Measurements from ENCODE around the gene POFUT1.

POFUT1 gene

DNA sequence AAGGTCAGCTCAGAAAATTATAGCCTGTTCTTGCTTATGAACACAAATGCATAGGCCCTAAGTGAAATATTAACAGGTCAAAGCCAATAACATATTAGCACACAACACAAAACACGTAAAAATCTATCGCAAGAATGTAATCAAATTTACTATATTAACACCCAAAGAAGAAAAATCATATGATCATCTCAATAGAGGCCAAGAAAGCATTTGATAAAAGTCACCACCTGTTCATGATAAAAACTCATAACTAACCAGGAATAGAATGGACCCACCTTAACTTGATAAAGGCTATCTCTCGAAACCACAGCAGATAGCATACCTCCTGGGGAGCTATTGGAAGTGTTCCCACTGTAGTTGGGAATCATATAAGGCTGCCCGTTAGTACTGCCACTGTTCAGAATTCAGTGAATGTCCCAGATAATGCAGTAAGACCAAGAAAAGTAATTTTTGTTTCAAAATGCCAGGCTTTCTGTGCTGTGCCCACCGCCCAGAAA is 21.6 kb downstream of the POFUT1 start:
- no peak overlapping the region for H3K27ac ChIP-seq (ENCODE audit: low read length)
- H3K4me3 ChIP-seq (ENCODE audit: low read depth in 1 of 2, low read length in 2 of 2) = no peak overlapping the region
- H3K36me3 ChIP-seq (ENCODE audit: control insufficient read depth in 1 of 2, insufficient read depth in 2 of 2, low read length in 2 of 2) = peaks cover 25 to 65% of the 10 kb centered on the region in 2 donors
- no peaks in the 10 kb centered on the region for H3K27me3 ChIP-seq (ENCODE audit: low read depth, low read length)
- no peaks in the 10 kb centered on the region for H3K4me1 ChIP-seq (ENCODE audit: control insufficient read depth in 1 of 2, insufficient read depth in 2 of 2, low read length in 2 of 2)
- H3K9me3 ChIP-seq (ENCODE audit: control insufficient read depth in 1 of 2, low read length in 2 of 2) = no peaks in the 10 kb centered on the region

DNA sequence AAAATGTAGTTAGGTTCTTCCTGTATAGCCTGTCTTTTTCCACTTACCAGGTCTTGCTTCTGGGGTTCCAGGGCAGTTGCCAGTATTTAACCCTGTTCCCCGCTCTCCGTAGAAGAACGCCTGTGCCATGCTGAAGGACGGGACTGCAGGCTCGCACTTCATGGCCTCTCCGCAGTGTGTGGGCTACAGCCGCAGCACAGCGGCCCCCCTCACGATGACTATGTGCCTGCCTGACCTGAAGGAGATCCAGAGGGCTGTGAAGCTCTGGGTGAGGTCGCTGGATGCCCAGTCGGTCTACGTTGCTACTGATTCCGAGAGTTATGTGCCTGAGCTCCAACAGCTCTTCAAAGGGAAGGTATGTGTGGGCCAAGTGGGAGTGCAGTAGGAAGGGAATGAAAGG is 23.0 kb downstream of the POFUT1 start:
- H3K36me3 ChIP-seq (ENCODE audit: control insufficient read depth in 1 of 2, insufficient read depth in 2 of 2, low read length in 2 of 2) = peaks cover 33 to 73% of the 10 kb centered on the region in 2 donors
- no peaks in the 10 kb centered on the region for H3K27me3 ChIP-seq (ENCODE audit: low read depth, low read length)
- peaks cover 0 to 4% of the 10 kb centered on the region in 2 donors for H3K4me1 ChIP-seq (ENCODE audit: control insufficient read depth in 1 of 2, insufficient read depth in 2 of 2, low read length in 2 of 2)
- H3K4me3 ChIP-seq (ENCODE audit: low read depth in 1 of 2, low read length in 2 of 2) = no peak overlapping the region
- no peak overlapping the region for H3K27ac ChIP-seq (ENCODE audit: low read length)
- H3K9me3 ChIP-seq (ENCODE audit: control insufficient read depth in 1 of 2, low read length in 2 of 2) = no peaks in the 10 kb centered on the region

DNA sequence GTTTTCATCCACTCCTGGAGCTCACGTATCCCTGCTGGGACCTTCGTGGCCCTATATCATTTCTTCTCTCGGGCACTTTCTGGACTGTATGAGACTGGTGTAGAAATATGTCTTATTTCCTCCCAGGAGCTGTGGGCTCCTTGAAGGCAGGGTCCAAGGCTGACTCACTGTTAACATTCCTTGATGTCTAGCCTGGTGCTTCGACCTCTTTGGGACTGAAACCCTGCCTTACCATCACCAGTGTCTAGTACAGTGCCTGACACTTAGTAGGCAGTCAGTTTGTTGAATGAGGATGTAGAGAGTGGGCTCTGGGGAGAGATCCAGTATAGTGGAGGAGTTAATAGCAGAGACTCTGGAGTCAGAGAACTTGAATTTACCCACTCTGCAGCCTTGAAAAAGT is 23.6 kb downstream of the POFUT1 start:
- Histone ChIP-seq H3K27me3 (ENCODE audit: low read depth, low read length) (no peaks in the 10 kb centered on the region), H3K27ac (ENCODE audit: low read length) (no peak overlapping the region), H3K36me3 (ENCODE audit: control insufficient read depth in 1 of 2, insufficient read depth in 2 of 2, low read length in 2 of 2) (peaks cover 36 to 79% of the 10 kb centered on the region in 2 donors), H3K4me3 (ENCODE audit: low read depth in 1 of 2, low read length in 2 of 2) (no peak overlapping the region), H3K4me1 (ENCODE audit: control insufficient read depth in 1 of 2, insufficient read depth in 2 of 2, low read length in 2 of 2) (peaks cover 0 to 4% of the 10 kb centered on the region in 2 donors), H3K9me3 (ENCODE audit: control insufficient read depth in 1 of 2, low read length in 2 of 2) (no peaks in the 10 kb centered on the region)

DNA sequence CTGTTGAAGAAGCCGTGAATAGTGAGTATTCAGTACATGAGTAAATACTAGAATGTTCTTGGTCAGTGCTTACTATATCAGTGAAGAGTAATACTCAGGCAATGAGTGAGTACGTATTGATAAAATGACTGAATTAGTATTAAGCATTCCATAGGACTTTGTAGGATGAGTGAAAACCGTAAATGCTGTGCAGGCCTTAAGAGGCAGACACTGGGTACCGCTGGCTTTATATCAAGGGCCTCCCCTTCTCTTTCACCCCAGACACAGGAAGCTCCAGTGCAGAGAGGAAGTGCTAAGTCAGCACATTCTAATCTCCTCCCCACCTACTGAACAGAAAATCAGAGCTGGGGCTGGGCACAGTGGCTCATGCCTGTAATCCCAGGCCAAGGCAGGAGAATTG is 24.2 kb downstream of the POFUT1 start:
- peaks cover 36 to 82% of the 10 kb centered on the region in 2 donors for H3K36me3 ChIP-seq (ENCODE audit: control insufficient read depth in 1 of 2, insufficient read depth in 2 of 2, low read length in 2 of 2)
- H3K27ac ChIP-seq (ENCODE audit: low read length) = no peak overlapping the region
- H3K4me1 ChIP-seq (ENCODE audit: control insufficient read depth in 1 of 2, insufficient read depth in 2 of 2, low read length in 2 of 2) = peaks cover 0 to 4% of the 10 kb centered on the region in 2 donors

DNA sequence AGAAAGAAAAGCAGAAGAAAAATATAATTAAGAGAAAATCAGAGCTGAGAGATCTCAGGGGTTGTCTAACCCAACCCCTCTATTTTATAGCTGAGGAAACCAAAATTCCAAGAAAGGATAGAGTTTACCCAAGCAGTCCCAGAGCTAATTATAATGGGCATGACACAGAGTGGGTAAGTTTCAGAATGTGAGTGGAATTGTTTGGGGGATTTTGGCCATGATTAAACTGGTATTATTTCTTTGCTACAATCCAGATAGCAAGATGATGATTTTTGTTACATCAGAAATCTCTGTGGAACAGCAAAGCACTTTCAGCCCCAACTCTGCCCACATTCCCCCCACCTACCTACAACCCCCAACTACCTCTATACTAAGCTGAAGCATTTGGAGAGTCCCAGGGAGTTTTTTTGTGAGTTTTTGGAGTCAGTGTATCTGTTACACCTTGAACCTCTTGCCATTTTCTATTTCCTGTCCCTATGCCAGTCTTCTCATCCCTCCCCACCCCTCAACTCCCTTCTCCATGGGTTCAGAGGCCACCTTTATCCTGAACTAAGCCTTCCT is 24.7 kb downstream of the POFUT1 start:
- H3K4me1 ChIP-seq (ENCODE audit: control insufficient read depth in 1 of 2, insufficient read depth in 2 of 2, low read length in 2 of 2) = peaks cover 0 to 4% of the 10 kb centered on the region in 2 donors
- no peaks in the 10 kb centered on the region for H3K9me3 ChIP-seq (ENCODE audit: control insufficient read depth in 1 of 2, low read length in 2 of 2)
- no peak overlapping the region for H3K27ac ChIP-seq (ENCODE audit: low read length)
- H3K36me3 ChIP-seq (ENCODE audit: control insufficient read depth in 1 of 2, insufficient read depth in 2 of 2, low read length in 2 of 2) = peaks cover 36 to 82% of the 10 kb centered on the region in 2 donors
- no peak overlapping the region for H3K4me3 ChIP-seq (ENCODE audit: low read depth in 1 of 2, low read length in 2 of 2)
- no peaks in the 10 kb centered on the region for H3K27me3 ChIP-seq (ENCODE audit: low read depth, low read length)

More for the DNA sequence above, 24.2 kb downstream of the POFUT1 start:
- Histone ChIP-seq H3K4me3 (ENCODE audit: low read depth in 1 of 2, low read length in 2 of 2) (no peak overlapping the region), H3K9me3 (ENCODE audit: control insufficient read depth in 1 of 2, low read length in 2 of 2) (no peaks in the 10 kb centered on the region), H3K27me3 (ENCODE audit: low read depth, low read length) (no peaks in the 10 kb centered on the region)

DNA sequence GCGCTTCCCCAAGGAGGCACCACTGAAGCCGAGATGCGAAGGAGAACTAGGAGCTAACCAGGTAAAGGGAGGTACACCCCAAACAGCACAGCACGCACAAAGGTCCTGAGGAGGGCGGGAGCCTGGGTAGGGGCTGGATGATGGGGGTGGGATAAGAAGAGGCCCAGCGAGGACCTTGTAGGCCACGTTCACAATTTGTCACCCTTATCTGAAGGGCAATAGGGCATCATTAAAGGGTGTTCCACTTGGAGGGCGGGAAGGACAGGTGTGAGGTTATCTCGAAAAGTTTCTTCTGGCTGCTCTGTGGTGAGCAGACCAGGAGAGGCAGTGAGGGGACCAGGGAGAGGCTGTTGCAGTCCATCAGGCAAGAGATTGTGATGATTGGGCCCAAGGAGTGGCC is 25.6 kb downstream of the POFUT1 start:
- no peak overlapping the region for H3K4me3 ChIP-seq (ENCODE audit: low read depth in 1 of 2, low read length in 2 of 2)
- H3K27ac ChIP-seq (ENCODE audit: low read length) = no peak overlapping the region
- peaks cover 34 to 73% of the 10 kb centered on the region in 2 donors for H3K36me3 ChIP-seq (ENCODE audit: control insufficient read depth in 1 of 2, insufficient read depth in 2 of 2, low read length in 2 of 2)
- no peaks in the 10 kb centered on the region for H3K9me3 ChIP-seq (ENCODE audit: control insufficient read depth in 1 of 2, low read length in 2 of 2)
- peaks cover 0 to 4% of the 10 kb centered on the region in 2 donors for H3K4me1 ChIP-seq (ENCODE audit: control insufficient read depth in 1 of 2, insufficient read depth in 2 of 2, low read length in 2 of 2)
- no peaks in the 10 kb centered on the region for H3K27me3 ChIP-seq (ENCODE audit: low read depth, low read length)

DNA sequence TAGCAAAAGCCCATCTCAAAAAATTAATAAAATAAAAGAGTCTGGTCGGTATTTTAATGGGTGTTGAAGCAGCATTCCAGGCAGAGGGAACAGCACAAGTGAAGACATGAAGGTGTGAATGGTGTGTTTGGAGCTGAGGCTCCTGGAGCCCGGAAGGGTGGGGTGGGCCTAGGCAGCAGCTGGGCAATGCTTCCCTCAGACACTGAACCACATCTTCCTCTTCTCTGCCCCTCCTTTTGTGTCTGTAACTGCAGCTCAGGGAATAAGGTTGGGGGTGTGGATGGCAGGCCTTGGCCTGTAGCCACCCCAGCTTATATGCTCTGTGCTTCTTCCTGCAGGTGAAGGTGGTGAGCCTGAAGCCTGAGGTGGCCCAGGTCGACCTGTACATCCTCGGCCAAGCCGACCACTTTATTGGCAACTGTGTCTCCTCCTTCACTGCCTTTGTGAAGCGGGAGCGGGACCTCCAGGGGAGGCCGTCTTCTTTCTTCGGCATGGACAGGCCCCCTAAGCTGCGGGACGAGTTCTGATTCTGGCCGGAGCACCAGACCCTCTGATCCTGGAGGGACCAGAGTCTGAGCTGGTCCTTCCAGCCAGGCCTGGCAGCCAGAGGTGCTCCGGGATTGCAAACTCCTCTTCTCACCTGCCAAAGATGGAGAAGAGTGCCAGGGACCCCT is 26.6 kb downstream of the POFUT1 start:
- Histone ChIP-seq H3K27ac (ENCODE audit: low read length) (no peak overlapping the region), H3K36me3 (ENCODE audit: control insufficient read depth in 1 of 2, insufficient read depth in 2 of 2, low read length in 2 of 2) (peaks cover 29 to 68% of the 10 kb centered on the region in 2 donors), H3K9me3 (ENCODE audit: control insufficient read depth in 1 of 2, low read length in 2 of 2) (no peaks in the 10 kb centered on the region), H3K4me3 (ENCODE audit: low read depth in 1 of 2, low read length in 2 of 2) (no peak overlapping the region), H3K4me1 (ENCODE audit: control insufficient read depth in 1 of 2, insufficient read depth in 2 of 2, low read length in 2 of 2) (peaks cover 0 to 4% of the 10 kb centered on the region in 2 donors), H3K27me3 (ENCODE audit: low read depth, low read length) (no peaks in the 10 kb centered on the region)

DNA sequence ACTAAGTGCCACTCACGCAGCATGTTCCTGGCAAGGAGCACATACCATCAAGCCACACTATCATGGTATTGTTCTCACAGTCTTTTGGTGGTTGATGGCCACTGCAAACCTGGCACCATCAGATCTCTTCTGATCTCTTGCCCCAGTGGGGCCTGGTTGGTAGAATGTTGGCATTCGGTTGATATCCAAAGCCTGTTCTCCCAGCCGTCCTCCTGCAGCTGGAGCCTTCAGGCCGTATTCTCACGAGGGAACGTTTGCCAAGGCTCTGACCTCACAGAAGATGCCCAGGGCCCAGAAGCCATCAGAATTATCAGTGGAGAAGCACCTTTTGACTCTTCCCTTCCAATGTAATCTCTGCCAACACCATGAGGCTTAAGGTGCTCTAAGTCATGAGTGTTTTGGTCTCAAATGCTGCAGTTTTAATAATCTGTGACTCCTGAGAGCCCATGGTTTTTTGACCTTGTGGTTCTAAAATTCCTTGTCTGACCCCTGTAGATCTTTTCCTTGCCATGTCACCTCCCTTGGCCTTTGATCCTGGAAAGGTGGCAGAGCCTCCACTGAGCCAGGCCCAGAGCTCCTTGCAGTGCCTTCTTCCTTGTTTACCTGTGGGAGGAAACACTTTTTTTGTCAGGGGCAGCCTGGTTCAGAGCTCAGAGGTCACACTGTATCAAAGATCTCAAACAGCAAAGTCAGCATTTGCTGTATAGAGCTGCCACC is 27.8 kb downstream of the POFUT1 start:
- Histone ChIP-seq H3K36me3 (ENCODE audit: control insufficient read depth in 1 of 2, insufficient read depth in 2 of 2, low read length in 2 of 2) (peaks cover 26 to 61% of the 10 kb centered on the region in 2 donors), H3K9me3 (ENCODE audit: control insufficient read depth in 1 of 2, low read length in 2 of 2) (no peaks in the 10 kb centered on the region), H3K27ac (ENCODE audit: low read length) (no peak overlapping the region)

DNA sequence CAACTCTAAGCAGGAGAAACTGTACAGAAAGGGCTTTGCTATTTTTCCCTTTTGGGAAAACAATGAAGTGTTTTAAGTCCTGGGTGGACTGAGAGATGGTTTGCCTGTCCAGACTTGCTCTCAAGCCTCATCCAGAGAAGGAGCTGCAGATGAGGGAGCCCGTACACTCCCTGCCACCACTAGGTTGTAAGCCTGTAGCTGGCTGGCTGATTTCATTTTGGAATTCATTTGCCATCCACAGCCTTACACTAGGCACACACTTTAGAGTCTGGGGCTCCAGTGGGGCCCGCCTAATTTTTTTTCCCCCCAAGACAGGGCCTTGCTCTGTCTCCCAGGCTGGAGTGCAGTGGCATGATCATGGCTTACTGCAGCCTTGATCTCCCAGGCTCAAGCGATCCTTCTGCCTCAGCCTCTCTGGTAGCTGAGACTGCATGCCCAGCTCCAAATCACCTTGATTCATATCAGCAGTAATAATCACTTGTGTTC is 28.4 kb downstream of the POFUT1 start:
- H3K9me3 ChIP-seq (ENCODE audit: control insufficient read depth in 1 of 2, low read length in 2 of 2) = no peaks in the 10 kb centered on the region
- H3K4me1 ChIP-seq (ENCODE audit: control insufficient read depth in 1 of 2, insufficient read depth in 2 of 2, low read length in 2 of 2) = peaks cover 0 to 4% of the 10 kb centered on the region in 2 donors
- H3K27me3 ChIP-seq (ENCODE audit: low read depth, low read length) = no peaks in the 10 kb centered on the region
- H3K36me3 ChIP-seq (ENCODE audit: control insufficient read depth in 1 of 2, insufficient read depth in 2 of 2, low read length in 2 of 2) = peaks cover 20 to 56% of the 10 kb centered on the region in 2 donors
- H3K4me3 ChIP-seq (ENCODE audit: low read depth in 1 of 2, low read length in 2 of 2) = no peak overlapping the region
- H3K27ac ChIP-seq (ENCODE audit: low read length) = no peak overlapping the region

More for the DNA sequence above, 27.8 kb downstream of the POFUT1 start:
- Histone ChIP-seq H3K27me3 (ENCODE audit: low read depth, low read length) (no peaks in the 10 kb centered on the region), H3K4me1 (ENCODE audit: control insufficient read depth in 1 of 2, insufficient read depth in 2 of 2, low read length in 2 of 2) (peaks cover 0 to 4% of the 10 kb centered on the region in 2 donors), H3K4me3 (ENCODE audit: low read depth in 1 of 2, low read length in 2 of 2) (no peak overlapping the region)

DNA sequence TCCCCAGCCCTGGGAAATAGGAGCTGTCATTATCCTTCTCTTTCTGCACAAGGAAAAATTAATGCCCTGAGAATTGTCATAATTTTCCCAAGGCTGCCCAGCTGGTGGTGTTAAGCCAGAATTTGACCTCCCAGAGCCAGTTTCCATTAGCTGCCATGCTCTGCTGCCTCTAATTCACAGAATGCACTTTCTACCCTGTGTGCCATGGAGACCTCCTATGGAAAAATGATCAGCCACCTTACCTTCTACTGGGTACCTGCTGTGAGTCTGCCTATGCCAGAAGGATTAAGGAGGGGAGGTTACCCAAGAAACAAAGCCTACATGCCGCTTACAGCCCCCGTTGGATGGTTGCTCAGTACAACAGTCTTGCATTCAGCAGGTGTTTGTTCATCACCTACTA is 29.1 kb downstream of the POFUT1 start:
- Histone ChIP-seq H3K27me3 (ENCODE audit: low read depth, low read length) (no peaks in the 10 kb centered on the region), H3K27ac (ENCODE audit: low read length) (no peak overlapping the region), H3K9me3 (ENCODE audit: control insufficient read depth in 1 of 2, low read length in 2 of 2) (no peaks in the 10 kb centered on the region), H3K4me3 (ENCODE audit: low read depth in 1 of 2, low read length in 2 of 2) (no peak overlapping the region), H3K4me1 (ENCODE audit: control insufficient read depth in 1 of 2, insufficient read depth in 2 of 2, low read length in 2 of 2) (peaks cover 0 to 4% of the 10 kb centered on the region in 2 donors), H3K36me3 (ENCODE audit: control insufficient read depth in 1 of 2, insufficient read depth in 2 of 2, low read length in 2 of 2) (peaks cover 16 to 48% of the 10 kb centered on the region in 2 donors)

DNA sequence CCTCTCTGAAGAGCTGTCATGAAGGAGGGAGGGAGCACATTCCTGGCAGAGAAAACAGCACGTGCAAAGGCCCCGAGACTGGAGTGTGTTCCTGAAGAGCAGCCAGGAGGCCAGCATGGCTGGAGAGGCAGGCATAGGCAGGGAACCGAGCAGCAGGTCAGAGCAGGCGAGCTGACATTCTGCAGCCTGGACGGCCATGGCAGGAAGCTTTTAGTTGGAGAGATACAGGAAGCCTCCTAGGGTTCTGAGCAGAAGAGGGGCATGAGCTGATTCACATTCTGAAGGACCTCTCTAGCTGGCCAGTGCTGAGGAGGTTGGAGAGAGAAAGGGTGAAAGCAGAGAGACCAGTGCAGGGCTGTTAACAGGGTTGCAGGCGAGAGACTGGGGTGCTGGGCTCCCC is 29.7 kb downstream of the POFUT1 start:
- peaks cover 16 to 44% of the 10 kb centered on the region in 2 donors for H3K36me3 ChIP-seq (ENCODE audit: control insufficient read depth in 1 of 2, insufficient read depth in 2 of 2, low read length in 2 of 2)
- H3K4me1 ChIP-seq (ENCODE audit: control insufficient read depth in 1 of 2, insufficient read depth in 2 of 2, low read length in 2 of 2) = peaks cover 0 to 4% of the 10 kb centered on the region in 2 donors
- H3K4me3 ChIP-seq (ENCODE audit: low read depth in 1 of 2, low read length in 2 of 2) = no peak overlapping the region
- no peak overlapping the region for H3K27ac ChIP-seq (ENCODE audit: low read length)
- no peaks in the 10 kb centered on the region for H3K9me3 ChIP-seq (ENCODE audit: control insufficient read depth in 1 of 2, low read length in 2 of 2)
- no peaks in the 10 kb centered on the region for H3K27me3 ChIP-seq (ENCODE audit: low read depth, low read length)

Measured in muscle layer of duodenum (tissue), 2 donors.